HG02870 (cell line): ENCODE data around the gene PSRC1.

Experiments
- ATAC-seq: cut with Tn5 transposase; IDR thresholded peaks from one replicate; pipeline ENCODE4 v1.9.1; 2021; ENCODE audit warnings: mild to moderate bottlenecking, moderate library complexity; ENCODE audit not compliant: unreplicated experiment

The PSRC1 gene

GRCh38 chr1:109273570-109274288 is 9.2 kb downstream of the PSRC1 start:
- ATAC-seq = no peak

- no peak for ATAC-seq
These were observed 10.0 kb downstream of the PSRC1 start for GRCh38 chr1:109272831-109273547.

GRCh38 chr1:109272021-109272799 is 10.7 kb downstream of the PSRC1 start:
- no peak for ATAC-seq

GRCh38 chr1:109271458-109271857 is 11.5 kb downstream of the PSRC1 start:
- ATAC-seq = no peak

GRCh38 chr1:109270623-109271317 is 12.2 kb downstream of the PSRC1 start:
- ATAC-seq = no peak

GRCh38 chr1:109269981-109270622 is 12.8 kb downstream of the PSRC1 start:
- no peak for ATAC-seq

GRCh38 chr1:109269212-109269980 is 13.5 kb downstream of the PSRC1 start:
- no peak for ATAC-seq

- no peak for ATAC-seq
These were observed 14.3 kb downstream of the PSRC1 start for GRCh38 chr1:109268431-109269211.

GRCh38 chr1:109267743-109268300 is 15.1 kb downstream of the PSRC1 start:
- no peak for ATAC-seq

- no peak for ATAC-seq
These were observed 16.0 kb downstream of the PSRC1 start for GRCh38 chr1:109266965-109267364.

- no peak for ATAC-seq
These were observed 17.1 kb downstream of the PSRC1 start for GRCh38 chr1:109265741-109266330.

- ATAC-seq = no peak
These were observed 17.9 kb downstream of the PSRC1 start for GRCh38 chr1:109265016-109265415.

- ATAC-seq = no peak
These were observed 18.6 kb downstream of the PSRC1 start for GRCh38 chr1:109264379-109264755.

GRCh38 chr1:109263597-109264378 is 19.2 kb downstream of the PSRC1 start:
- ATAC-seq = no peak

- no peak for ATAC-seq
These were observed 19.7 kb downstream of the PSRC1 start for GRCh38 chr1:109263234-109263596.

- no peak for ATAC-seq
These were observed 20.5 kb downstream of the PSRC1 start for GRCh38 chr1:109262231-109263055.

GRCh38 chr1:109261578-109261977 is 21.4 kb downstream of the PSRC1 start:
- ATAC-seq = no peak
